Epithelial cell of esophagus (primary cell): Measurements from ENCODE around the gene AFAP1.

Experiments
- DNase-seq: peaks from one replicate; pipeline ENCODE4 v3.0.0; 2010; ENCODE audit warnings: low read depth
- H3K4me3 ChIP-seq: 2 replicates; pipeline ENCODE4 v1.5.1; 2011; ENCODE audit warnings: mild to moderate bottlenecking, low read length, control low read depth
- TF ChIP-seq, protein P1 (sequence below): IDR thresholded peaks from 2 replicates; pipeline ENCODE4 v1.5.1; 2011; ENCODE audit warnings: low read depth, mild to moderate bottlenecking, low read length, control low read depth, inconsistent platforms; ENCODE audit not compliant: insufficient read depth; ENCODE audit errors: missing control alignments

AFAP1 gene

DNA sequence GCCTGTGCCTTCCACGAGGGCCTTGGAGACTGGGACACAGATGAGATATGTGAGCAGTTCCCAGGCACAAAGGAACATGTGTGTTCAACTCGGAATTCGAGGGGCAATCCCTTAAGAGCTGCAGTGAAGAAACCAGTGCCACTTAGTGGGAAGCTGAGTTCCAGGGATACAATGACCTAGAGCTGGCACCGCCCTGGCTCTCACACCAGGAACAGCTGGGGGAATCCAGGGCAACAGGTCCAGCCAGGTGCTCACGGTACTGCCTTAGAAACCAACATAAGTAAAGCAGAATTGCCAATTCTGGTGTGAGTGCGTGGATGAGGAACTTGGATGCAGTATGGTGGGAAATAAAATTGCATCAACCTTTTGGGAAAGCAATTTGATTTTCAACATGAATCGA lies 122.9 kb downstream of the AFAP1 start:
- TF ChIP-seq, protein P1, sequence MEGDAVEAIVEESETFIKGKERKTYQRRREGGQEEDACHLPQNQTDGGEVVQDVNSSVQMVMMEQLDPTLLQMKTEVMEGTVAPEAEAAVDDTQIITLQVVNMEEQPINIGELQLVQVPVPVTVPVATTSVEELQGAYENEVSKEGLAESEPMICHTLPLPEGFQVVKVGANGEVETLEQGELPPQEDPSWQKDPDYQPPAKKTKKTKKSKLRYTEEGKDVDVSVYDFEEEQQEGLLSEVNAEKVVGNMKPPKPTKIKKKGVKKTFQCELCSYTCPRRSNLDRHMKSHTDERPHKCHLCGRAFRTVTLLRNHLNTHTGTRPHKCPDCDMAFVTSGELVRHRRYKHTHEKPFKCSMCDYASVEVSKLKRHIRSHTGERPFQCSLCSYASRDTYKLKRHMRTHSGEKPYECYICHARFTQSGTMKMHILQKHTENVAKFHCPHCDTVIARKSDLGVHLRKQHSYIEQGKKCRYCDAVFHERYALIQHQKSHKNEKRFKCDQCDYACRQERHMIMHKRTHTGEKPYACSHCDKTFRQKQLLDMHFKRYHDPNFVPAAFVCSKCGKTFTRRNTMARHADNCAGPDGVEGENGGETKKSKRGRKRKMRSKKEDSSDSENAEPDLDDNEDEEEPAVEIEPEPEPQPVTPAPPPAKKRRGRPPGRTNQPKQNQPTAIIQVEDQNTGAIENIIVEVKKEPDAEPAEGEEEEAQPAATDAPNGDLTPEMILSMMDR: no peak
- DNase-seq: peak; percentile 58

DNA sequence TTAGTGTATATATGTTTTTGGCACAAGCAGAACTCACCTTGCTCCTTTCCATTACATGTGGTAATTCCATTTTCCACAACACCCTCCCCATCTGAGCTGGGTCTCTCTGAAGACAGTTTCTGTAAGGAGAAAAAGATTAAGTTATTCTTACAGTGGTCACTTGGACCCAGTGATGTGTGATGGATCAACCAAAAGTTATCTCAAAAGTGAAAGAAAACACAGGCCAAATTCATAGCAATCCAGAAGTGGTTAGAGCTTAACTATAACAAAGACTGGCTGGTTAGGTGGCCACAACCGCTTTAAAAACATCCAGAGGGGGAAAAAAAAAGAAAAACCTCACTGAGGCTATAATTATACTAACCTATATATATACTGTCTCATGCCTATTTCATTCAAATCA lies 123.7 kb downstream of the AFAP1 start:
- TF ChIP-seq, protein P1: no peak
- H3K4me3 ChIP-seq: no peak overlapping the region
- no peak for DNase-seq

More for the DNA sequence above, 122.9 kb downstream of the AFAP1 start:
- H3K4me3 ChIP-seq: no peak overlapping the region

DNA sequence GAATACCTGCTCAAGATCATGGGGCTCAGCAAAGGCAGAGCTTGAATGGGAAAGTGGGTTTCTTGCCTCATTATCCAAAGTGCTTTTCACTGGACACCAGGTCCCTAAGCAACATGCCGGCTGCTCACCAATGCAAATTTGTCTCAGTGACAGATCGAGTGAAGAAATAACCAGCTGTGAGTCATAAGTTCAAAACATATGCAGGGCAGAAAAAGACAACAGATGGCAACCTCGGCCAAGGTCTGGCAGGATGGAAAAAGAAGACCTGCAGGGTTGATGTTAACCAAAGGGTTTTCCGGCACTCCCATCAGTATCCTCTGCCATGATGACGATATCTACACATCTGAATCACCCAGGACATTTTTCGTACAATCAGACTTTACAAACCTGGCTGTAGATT lies 124.1 kb downstream of the AFAP1 start:
- DNase-seq: peak; percentile 69
- H3K4me3 ChIP-seq: no peak overlapping the region
- TF ChIP-seq, protein P1: no peak

DNA sequence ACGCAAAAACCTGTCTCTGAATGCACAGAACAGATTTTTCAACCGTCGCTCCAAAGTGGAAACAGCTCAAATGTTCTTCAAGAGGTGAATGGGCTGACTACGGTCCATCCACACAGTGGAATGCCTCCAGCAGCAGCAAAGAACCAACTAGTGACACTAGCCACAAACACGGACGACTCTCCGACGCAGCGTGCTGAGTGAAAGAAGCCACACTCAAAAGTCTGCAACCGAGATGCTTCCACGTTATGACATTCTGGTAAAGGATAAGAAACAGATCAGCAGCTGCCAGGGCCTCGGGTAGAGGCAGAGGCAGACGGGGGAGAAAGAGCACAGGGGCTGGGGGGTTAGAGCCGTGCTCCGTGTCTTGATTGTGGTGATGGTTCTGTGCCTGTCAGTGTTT lies 125.2 kb downstream of the AFAP1 start:
- TF ChIP-seq, protein P1: no peak
- H3K4me3 ChIP-seq: no peak overlapping the region

DNA sequence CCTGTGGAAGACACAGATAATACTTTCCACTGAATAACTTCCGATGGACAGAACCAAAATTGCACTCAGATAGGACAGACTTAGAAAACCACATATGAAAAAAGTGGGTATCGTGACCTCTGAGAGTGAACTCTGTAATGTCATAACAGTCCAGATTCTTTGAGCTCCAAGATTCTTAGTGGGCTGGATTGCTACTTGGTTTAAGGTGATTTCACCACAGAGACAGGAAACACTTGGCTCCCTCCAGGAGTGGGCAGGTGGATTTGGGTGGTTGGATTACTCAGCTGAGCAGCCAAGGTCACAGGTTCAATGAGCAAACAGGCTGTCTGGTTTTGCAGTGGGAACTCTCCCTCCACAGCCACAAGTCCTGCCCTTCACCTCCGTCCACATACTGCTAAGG lies 126.0 kb downstream of the AFAP1 start:
- TF ChIP-seq, protein P1: no peak
- no peak overlapping the region for H3K4me3 ChIP-seq
- DNase-seq: peak; percentile 33

More for the DNA sequence above, 125.2 kb downstream of the AFAP1 start:
- no peak for DNase-seq

DNA sequence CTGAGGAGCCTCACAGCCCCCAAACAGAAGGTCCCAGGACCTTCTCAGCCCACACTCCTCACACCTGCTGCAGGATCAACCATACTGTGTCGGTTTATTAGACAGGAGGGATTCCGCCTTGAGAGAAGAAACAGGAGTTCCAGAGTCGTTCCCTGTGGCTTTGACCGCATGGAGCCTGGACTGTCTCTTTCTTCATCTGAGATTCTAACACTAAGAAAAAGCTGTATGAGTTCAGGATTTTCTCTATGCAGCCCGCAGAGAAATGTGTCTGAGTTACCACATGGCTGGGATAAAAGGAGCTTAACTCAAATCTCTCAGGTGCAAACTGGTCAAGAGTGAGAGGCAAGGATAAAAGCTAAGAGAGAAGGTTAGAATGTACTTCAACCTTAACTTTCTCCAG lies 126.7 kb downstream of the AFAP1 start:
- TF ChIP-seq, protein P1: no peak
- H3K4me3 ChIP-seq: no peak overlapping the region
- DNase-seq: no peak

DNA sequence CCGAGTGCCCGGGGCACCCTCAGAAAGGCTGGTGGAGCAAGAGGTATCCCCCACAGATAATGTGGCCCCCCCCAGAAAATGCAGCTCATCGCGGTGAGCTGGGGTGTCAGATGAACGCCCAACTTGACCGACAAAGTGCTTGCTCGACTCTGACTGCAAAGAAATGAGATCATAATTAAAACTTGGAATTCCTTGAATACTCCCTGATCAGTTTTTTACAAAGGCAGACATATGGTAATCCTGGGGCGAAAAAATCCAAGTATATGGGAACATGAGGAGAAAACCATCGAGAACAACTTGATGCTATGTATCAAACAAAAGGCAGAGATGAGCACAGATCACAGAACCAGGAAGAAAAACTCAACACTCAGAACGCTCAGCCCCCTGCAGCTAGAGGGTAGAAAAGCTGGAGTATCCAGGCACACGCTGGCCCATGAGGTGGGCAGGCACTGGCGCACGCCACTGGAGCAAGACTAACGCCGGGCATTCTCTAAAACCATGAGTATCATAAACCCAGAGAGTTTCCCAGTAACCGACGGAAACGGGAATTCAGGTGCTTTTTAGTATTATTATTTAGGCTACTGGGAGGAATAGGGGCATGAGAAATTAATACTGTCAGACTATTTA lies 127.3 kb downstream of the AFAP1 start:
- TF ChIP-seq, protein P1: no peak
- H3K4me3 ChIP-seq: no peak overlapping the region
- no peak for DNase-seq
